HG03025 (cell line): ENCODE data around the gene MPP2.
"Not testable (repeated sequence)": the region's sequence is repeated elsewhere in the genome, so short reads cannot be mapped to it uniquely, and the experiment has no call there.

Experiments used
- ATAC-seq: cut with Tn5 transposase; IDR thresholded peaks from one replicate; pipeline ENCODE4 v1.9.1; 2021; ENCODE audit warnings: mild to moderate bottlenecking, moderate library complexity; ENCODE audit not compliant: unreplicated experiment, low FRiP score

MPP2 gene

DNA sequence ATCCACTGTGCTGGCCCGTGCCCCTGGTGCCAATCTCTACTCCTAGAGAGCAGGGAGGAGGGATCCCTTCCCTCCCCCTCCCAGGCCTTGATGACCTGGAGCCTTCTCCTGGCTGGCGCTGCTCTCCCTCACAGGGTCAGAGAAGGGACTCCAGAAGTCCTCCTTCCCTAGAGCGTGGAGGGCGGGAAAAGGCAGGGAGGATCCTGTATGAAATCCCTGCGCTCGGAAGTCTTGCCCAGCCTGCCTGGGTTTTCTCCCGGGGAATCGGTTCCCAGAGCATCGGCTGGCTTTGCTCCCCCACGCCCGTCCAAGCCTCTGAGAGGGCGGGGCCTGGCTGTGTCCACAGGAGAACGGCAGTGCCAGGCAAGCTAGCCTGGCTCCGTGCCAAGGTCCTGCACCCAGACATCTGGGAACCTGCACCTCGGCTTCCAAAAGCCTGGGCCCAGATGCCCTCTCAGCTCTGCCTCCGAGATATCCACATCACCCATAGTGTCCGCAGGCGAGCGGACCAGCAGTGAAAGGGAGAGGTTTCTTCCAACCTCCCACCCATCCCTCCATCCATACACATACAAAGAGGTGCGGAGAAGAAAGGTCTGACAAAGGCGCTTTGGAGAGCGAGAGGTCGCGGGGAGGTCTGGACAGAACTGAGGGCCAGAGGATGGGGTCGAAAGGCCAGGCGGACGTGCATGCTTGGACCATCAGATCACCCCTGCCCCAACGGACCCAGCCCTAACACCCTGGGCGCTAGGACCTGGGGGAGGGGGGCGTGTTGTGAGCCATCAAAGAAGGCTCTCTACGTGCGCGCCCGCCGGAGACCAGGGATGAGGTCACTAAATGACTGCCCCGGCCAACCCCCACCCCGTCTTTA lies 1.1 kb downstream of the MPP2 start:
- ATAC-seq: no peak

DNA sequence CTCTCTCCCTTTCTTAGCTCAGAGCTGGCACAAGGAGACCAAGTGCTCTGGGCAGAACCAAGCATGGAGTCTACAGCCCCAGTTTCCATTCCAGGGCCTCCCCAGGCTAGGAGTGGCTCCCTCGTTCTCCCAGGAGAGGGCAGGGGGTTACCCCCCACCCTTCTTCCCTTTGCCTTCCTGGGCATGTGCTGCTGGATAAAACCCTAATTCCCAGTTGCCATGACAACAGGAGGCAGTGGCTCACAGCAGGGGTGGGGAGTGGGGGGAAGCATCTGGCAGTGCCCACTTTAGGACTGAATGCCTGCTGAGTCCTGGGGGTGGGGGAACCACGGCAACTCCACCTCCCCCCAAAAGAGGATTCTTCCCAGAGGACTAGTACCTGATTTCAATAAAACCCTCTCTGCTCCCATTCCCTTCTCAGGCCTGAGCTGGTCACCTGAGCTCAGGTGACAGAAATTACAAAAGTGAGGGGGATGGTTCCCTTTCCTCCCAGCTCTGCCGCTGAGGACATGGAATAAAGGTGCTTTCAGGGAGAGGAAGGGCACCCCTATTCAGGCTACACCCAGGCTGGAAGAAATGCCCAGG lies 1.8 kb downstream of the MPP2 start:
- ATAC-seq: no peak

DNA sequence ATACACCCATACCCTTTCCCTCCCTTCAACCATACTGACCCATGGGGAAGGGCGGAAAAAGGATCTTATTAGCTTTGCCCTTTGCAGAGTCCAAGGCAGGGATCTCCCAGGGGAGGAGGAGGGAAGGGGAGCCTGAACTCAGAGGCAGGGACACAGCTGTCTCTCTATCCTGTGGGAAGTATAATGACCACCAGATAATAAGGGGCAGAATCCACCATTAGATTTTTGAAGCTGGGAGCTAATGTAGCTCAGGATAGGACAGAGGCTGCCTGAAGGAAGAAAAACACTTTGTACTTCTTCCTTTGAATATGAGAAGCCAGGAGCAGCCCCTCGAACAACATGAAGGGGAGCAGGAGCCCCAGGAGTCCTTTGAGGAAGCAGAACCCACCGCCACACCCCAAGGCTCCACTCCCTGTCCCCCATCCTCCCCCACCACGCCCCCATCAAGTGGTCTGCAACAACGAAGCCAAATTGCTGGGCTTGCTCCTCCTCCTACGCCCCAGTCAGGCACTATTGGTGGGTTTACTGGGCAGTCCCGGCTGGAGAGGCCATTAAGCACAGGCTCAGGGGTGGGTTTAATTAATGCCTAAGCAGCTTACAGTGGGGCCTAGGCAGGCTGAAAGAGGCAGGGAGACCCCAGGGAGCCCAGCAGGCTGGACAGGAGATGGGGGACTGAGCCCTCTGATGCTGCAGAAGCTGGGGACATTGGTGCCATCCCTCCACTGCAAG lies 5.3 kb downstream of the MPP2 start:
- no peak for ATAC-seq

DNA sequence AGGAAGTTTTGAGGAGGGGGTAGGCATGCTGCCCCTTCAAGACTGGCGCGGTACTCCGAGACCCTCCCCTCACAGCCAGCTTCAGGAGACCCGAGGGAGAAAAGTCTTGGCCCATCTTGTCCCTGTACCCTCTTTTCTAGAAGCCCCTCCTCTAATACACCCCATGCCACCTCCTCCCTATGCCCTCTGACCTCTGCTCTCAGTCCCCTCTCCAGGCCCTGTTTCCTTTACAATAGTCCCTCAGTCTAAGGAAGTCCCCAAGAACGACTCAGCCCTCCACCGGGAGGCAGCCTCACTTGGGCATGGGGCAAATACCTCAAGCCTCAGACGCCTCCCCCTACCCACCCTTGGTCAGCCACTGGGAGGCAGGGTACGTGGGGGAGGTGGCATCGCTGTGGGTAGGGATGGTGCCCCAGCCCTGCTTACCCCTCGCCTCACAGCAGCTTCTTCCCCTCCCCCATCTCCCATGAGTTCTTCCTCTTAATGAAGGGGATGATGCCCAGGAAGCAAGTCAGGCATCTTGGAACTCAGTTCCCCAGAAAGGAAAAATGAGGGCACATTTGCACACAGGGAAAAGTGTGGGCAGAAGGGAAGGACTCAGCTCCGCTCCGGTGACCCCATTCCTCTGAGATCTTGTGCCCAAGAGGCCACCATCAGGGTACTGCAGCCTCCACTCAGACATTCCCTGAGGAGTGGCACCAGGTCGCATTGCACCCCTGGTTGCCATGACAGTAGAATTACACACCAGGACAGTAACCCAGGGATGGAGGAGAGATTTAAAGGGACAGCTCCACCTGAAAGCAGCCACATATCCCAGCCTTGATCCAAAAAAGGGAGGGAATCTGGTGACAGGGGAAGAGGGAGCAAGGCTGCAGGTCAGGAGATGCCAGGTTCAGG lies 6.2 kb downstream of the MPP2 start:
- peak; percentile 7 for ATAC-seq

DNA sequence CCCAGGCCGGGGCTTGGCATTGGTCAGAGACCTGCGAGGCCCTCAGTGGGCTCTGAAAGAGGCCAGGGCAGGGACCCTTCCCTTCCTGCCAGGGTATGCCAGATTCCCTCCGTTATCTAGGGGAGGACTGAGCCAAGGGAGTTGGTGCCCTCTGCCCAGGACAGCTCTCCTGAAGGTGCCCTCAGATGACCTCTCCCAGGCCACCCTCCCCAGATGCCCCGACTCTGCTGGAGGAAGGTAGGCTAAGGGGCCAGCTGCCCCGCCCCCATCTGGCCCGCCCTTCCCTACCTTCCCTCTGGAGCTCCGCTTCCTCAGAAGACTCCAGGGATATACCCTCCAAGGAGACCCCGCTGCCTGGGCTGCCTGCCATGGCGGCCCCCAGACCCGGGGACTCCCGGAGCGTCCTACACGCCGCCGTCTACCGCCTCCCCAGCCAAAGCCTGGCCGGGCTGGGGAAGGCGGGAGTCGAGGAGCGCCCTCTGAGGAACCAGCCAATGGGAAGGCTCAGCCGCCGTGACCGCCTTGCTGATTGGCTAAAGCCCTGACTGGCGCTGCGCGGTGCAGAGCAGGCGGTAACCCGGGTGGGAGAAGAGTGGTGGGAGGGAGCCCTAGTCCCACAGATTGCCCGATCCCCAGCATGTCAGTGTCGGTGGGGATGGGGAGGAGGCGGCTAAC lies 7.0 kb downstream of the MPP2 start:
- ATAC-seq: peak; percentile 51

DNA sequence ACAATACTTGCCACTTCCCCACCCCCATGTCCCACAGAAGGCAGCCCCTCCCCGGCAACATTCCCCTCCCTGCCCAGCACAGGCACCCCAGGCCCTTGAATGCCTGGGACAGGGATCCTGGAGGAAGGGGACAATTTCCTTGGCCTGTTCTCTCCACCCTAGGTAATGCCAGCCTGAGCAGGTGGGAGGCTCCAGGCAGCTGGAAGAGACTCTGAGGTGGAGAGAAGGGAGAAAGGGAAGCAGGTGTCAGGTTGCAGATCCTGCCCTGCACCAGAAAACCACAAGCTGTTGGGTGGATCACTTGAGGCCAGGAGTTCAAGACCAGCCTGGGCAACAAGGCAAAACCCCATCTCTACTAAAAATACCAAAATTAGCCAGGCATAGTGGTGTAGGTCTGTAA lies 8.9 kb downstream of the MPP2 start:
- ATAC-seq: no peak

DNA sequence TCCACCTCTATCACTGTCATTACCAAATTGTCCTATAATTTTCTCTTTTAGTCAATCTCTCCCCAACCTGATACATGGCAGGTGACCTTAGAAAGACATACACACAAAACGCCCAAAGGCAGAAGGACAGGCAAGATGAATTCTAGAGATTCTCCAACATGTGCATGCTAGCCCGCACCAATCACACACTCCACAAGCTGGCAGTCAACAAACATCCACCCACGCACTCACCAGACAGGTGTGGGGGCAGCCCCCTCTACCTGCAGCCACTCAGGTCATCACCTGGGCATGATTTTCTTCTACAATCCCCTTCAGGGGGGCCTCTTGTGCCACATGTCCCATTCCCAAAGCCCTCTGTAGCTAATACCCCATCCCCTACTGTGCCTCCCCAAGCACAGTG lies 9.5 kb downstream of the MPP2 start:
- no peak for ATAC-seq

DNA sequence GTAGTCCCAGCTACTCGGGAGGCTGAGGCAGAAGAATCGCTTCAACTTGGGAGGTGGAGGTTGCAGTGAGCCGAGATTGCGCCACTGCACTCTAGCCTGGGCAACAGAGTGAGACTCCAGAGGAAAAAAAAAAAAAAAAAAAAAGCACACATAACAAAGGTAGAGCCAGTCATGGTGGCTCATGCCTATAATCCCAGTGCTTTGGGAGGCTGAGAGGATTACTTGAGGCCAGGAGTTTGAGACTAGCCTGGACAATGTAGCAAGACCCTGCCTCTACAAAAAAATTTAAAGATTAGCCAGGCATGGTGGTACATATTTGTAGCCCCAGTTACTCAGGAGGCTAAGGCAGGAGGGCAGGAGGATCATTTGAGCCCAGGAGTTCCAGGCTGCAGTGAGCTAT lies 12.8 kb downstream of the MPP2 start:
- ATAC-seq: not testable (repeated sequence)

DNA sequence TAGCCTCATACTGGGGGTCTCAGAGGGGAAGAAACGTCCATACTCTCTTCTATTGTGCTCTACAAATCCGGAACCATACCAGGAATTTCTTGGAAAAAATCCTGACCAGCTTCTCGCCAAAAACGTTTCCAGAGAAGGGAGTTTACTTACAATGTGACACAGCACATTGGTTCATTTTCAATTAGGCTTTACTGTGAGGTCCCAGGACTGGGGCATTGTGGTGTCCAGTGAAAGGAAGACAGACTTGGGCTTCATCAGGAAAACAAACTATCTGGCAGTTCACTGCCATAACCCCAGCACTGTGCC lies 14.7 kb downstream of the MPP2 start:
- no peak for ATAC-seq

DNA sequence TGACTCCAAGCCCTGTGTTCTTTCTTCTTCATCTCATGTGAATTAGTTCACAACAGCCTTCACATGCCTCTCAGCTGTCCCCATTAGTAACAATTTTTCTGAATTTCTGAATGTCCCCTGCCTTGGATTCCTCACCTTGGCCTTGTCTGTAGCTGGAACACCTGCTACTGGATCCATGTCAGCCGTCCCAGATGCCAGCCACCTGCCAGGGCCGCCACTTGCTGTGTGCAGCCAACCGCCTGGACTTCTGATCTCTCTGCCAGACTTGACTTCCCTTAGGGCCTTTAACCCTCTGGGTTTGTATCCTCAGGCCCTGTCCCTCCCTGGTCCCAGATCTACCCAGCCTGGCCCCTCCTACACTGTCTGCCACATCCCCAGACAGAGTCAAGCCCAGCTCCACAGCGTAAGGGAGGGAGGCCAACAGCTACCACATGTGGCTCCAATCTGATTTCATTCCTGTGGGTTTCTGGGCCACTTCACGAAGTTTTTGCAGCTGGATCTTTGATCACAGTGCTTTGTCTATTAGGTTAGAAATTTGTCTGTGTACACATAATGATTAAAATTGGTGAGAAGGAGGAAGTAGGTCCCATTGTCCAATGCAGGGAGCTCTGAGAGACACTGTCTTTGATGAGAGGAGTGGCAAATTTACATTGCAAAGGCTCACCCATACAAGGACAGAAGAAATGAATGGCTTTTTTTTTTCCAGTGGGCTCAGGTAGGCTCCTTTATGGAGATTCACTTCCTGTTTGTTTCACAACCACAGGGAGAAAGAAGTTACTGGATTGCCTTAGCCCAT lies 15.3 kb downstream of the MPP2 start:
- ATAC-seq: no peak

DNA sequence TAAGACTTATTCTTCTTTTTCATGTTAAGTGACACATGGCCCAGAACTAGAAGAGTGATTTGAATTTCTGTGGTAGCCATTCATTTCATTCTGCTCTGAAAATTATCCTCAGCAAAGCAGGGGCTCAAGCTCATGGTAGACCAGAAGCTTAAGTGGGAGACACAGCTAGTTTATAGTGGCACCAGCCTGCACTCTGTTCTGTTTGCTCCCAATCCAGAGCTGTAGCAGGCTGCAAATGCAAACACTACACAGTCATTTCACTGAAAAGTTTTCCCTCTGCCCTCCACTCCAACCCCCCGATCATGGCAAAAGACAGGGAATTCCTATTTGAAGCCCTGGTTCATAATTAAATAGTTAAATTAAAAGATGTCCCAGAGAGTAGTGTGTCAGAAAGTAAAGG lies 17.1 kb downstream of the MPP2 start:
- no peak for ATAC-seq

DNA sequence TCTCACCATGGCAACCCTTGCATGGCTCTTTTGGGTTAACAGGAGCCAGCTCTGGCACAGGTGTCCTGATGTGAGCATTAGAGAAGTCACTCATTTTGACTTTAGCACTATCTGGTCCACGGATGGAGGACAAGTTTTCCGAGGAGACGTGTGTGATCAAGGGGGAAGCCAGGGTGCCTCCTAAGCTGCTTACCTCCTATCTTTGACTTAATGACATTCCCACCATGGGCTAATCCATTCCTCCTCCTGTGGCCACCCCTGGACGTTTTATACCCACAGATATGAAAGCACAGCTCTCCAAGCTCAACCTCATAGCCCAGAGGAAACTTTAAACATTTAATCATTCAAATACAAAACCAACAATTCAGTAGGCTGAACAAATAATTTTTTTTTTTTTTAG lies 18.8 kb downstream of the MPP2 start:
- ATAC-seq: no peak

DNA sequence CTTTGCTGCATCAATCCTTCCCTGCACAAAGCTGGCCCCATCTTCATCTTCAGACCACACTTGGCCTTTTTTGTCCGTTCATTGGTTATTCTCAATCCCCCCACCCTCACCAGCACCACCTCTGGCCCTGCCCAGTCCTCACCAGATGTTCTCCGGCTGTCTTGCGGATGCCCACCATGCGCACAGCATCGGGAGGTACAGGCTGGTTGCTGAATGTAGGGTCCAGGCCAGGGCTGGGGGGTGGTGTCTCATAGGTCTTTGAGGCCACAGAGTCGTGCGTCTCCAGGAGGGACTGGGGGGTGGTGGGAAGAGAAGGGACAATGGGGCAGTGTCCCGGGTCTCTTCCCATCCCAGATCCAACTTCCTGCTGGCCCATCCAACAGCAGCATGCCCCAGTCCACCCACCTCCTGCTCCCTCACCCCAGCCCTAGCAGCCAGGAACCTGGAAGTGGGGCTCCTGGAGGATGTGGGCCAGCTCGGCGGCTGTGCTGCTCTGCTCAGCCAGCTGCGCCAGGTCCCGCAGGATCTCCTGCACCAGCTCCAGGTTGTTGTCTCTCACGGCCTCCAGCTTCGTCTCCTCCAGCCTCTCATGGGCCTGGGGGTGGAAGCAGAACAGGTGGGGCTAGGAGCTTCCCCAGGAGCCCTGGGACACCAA lies 24.4 kb downstream of the MPP2 start:
- ATAC-seq: no peak

DNA sequence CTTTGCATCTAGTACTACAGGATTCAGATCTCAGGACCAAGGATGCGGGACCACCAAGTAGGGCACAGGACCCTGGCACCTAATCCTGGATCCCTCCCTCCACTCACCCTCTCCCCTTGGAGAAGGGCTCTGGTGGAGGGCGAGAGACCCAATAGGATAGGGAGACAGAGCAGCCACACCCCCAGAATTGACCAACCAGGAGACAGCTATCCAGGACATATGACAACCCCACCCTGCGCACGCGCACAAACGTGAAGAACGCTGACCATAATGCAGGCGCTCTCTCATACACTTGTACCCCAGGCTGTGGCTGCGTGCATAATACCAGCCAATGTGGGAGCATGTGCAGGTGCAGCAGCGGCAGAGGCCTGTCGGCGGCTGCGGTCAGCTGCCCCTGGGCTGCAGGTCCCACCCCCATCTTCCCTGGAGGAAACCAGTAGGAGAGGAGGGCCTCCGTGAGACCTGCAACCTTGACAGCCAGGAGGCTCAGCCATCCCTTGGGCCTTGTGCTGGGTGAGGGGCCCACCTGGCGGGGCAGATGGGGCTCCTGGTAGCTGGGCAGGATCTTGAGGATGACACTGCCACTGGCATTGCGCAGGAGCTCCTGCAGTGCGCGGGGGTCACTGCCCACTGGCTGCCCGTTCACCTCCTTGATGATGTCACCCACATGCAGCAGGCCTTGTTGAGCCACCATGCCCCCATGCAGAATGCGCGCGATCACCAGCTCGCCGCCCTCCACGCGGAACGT lies 25.4 kb downstream of the MPP2 start:
- ATAC-seq: no peak

DNA sequence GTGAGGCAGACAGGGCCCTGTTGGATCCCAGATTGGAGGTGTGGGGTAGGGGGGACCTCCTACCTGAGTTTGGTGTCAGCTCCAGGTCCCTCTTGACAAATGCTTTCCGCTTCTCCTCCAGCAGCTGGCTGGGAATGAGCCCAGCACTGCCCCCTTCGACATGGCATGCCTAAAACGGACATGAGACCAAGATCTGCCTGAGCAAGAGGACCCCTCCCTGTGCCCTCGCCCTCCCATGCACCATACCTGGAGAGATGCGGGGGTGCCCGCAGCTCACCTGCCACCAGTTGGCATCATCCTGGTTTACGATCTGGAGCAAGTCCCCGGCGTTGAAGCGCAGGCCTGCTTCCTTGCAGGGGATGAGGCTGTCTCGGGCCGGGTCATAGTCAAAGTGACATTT lies 26.2 kb downstream of the MPP2 start:
- no peak for ATAC-seq

DNA sequence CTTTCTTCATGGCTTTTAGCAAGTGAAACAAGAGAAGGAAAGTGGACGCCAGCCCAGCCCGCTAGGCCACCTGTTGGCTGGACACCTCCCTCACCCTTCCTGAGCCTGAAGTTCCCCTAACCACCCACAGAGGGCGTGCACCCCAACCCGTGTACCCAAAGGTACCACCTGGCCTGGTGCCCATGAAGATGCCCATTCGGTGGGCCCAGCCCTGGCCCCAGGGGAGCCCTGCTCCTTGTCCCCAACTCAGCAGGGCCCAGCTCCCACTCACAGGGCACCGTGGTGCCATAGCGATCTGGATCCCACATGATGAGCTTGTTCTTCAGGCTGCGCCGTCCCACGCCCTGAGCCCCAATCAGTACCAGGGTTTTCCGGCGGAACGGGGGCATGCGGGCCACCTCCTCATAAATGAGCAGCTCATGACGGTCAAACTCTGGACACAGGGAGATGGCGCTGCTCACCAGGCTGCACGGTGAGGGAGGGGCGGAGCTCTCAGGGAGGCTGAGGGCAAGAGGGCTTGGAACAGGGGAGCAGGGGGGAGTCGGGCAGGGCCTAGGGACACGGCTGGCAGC lies 26.8 kb downstream of the MPP2 start:
- no peak for ATAC-seq

DNA sequence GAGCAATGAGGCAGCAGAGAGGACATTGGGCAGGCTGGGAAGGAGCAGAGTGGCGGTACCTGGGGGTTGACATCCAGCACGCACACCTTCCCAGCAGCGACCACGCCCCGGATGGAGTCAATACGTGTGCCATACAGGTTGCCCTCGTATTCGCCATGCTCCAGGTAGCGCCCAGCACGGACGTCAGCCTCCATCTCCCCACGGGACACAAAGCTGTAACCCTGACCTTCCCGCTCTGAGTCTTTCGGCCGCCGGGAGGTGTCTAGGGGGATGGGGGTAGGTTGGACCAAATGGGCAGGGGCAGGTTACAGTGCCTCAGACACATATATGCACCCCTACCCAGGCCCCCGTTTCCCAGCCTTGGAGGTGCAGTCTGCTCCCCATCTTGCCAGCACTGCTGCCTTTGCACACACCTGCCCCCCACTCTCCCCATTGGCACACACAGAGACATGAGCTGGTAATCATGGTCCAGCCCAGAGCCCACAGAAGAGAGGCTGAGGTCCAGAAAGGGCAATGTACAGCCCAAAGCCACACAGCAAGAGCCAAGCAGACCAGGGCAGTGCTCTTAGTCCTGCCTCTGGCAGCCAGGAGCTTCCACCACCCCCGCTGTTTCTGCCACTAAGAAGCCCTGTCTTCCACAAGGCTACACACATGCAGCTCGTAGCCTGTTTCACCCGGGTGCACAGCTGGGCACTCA lies 27.5 kb downstream of the MPP2 start:
- no peak for ATAC-seq
